Fibroblast of mammary gland (primary cell): ENCODE results near the gene TBL1Y.

ENCODE experiments used
- DNase-seq: peaks from one replicate; pipeline ENCODE4 v3.0.0-alpha.2; 2010; ENCODE audit warnings: low read depth
- H3K4me3 ChIP-seq: 2 replicates; pipeline ENCODE4 v1.5.1; 2011; ENCODE audit warnings: low read depth, mild to moderate bottlenecking, low read length, moderate library complexity; ENCODE audit not compliant: control insufficient read depth
- TF ChIP-seq, protein P1 (sequence below): conservative IDR thresholded peaks from 2 replicates; pipeline ENCODE4 v1.5.1; 2011; ENCODE audit warnings: low read depth, low read length, inconsistent platforms; ENCODE audit not compliant: control insufficient read depth, insufficient read depth

The TBL1Y gene

DNA sequence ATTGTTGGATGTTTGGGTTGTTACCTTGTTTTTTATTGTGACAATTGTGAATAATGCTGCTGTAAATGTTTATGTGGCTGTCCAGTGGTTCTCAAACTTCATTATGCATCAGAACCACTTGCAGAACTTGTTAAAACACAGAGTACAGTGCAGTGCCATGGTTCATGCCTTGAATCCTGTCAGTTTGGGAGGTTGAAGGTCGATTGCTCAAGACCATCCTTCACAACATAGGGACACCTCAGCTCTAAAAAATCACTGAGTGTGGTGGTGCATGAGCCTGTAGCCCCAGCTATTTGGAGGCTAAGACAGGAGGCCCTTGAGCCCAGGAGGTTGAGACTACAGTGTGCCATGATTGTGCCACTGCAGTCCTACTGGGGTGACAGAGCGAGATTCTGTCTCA lies 25.0 kb downstream of the TBL1Y start:
- DNase-seq, result no peak
- no peak overlapping the region for H3K4me3 ChIP-seq
- TF ChIP-seq, protein P1, sequence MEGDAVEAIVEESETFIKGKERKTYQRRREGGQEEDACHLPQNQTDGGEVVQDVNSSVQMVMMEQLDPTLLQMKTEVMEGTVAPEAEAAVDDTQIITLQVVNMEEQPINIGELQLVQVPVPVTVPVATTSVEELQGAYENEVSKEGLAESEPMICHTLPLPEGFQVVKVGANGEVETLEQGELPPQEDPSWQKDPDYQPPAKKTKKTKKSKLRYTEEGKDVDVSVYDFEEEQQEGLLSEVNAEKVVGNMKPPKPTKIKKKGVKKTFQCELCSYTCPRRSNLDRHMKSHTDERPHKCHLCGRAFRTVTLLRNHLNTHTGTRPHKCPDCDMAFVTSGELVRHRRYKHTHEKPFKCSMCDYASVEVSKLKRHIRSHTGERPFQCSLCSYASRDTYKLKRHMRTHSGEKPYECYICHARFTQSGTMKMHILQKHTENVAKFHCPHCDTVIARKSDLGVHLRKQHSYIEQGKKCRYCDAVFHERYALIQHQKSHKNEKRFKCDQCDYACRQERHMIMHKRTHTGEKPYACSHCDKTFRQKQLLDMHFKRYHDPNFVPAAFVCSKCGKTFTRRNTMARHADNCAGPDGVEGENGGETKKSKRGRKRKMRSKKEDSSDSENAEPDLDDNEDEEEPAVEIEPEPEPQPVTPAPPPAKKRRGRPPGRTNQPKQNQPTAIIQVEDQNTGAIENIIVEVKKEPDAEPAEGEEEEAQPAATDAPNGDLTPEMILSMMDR, result no peak

DNA sequence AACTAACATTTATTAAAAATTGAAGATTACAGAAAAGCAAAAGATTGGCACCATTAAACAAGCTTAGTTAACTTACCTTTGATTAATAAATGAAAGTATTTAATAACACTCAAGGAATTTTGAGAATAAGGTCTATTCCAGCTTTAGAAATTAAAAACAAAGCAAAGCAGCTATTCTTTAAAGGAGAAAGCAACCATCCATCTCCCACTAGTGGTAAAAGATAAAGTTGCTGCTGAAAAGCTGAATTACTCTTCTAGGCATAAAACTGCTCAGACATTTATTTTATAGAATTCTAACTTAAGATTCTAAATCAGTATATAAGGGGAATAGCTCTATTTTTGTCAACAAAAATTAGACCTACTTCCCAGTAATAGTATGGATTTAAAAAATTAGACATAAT lies 37.2 kb downstream of the TBL1Y start:
- TF ChIP-seq, protein P1, result no peak
- no peak for DNase-seq
- no peak overlapping the region for H3K4me3 ChIP-seq

DNA sequence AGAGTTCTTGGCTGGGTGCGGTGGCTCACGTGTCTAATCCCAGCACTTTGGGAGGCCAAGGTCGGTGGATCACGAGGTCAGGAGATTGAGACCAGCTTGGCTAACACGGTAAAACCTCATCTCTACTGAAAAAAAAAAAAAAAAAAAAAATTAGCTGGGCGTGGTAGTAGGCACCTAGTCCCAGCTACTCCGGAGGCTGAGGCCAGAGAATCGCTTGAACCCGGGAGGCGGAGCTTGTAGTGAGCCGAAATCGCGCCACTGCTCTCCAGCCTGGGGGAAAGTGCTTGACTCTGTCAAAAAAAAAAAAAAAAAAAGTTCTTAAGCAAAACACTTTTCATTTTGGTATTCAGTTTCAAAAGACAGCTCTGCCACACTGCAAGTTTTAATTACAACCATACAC lies 37.9 kb downstream of the TBL1Y start:
- DNase-seq, result no peak
- no peak overlapping the region for H3K4me3 ChIP-seq
- TF ChIP-seq, protein P1, result no peak

DNA sequence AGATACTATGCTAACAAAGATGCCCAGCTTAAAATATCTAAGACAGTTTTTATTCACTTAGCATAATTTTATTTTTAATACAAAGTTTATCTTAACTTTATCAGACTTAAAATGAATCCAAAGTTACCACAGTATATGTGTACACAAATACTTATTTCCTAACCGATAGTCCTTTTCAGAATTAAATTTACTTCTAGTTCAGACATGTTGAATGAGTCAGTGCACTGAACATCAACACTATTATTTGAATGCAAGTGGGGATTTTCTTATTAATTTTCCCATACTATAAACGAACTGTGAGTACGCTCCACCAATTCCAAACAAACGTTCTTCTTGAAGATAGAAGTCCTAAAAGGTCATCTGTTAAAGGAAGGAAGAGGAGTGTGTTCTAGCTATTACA lies 39.5 kb downstream of the TBL1Y start:
- DNase-seq, result no peak
- TF ChIP-seq, protein P1, result no peak
- no peak overlapping the region for H3K4me3 ChIP-seq

DNA sequence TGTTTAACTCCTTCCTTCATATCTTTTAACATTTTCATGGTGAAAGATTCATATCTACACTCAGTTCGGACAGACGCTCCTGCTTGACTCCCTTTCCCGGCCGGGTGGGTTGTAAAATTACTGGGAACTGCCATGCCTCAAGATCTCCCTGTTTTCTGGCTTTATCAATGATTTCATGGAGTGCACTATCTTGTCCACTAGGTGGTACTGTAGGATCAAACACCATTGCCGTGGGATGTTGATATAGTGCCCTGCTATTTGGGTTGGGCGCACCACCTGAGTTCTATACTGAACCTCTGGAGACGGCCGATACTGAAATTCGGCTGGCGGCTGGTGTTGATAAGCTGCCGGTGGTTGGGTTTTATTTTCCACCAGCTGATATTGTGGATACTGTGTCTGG lies 54.2 kb downstream of the TBL1Y start:
- TF ChIP-seq, protein P1, result no peak
- no peak for DNase-seq
- H3K4me3 ChIP-seq, result no peak overlapping the region

DNA sequence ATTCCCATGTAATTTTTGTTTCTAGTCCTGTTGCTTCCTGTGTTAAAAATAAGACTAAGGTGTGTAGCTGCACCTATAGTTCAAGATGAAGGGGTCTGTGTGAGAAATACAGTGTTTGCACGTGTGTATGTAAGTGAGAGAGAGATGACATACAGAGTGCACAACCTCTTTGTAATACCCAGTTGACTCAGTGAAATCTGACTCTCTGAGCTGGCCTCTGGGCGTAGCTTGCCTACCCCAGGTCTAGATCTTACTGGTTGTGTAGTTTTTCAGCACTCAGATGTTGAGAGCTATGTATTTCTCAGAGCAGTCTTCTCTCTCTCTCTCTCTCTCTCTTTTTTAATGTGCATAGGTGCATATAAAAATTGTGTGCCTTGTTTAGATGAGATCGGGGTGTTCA lies 56.0 kb downstream of the TBL1Y start:
- no peak for DNase-seq
- TF ChIP-seq, protein P1, result no peak
- H3K4me3 ChIP-seq, result no peak overlapping the region

DNA sequence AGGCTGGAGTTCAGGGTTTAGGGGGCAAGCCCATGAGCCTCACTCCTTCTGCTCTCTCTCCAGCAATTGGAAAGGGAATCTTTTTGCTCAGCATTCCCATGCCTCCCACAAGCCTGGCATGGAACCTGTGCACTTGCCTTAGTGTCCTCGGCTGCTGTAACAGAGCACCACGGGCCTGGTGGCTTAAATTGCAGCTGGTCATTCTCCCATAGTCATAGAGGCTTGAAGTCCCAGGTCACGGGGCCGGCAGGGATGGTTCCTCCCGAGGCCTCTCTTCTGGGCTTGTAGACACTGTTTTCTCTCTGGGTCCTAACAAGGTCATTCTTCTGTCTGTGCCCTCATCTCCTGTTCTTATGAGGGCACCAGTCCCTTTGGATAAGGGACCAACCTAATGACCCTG lies 57.2 kb downstream of the TBL1Y start:
- no peak overlapping the region for H3K4me3 ChIP-seq
- DNase-seq, result no peak
- TF ChIP-seq, protein P1, result no peak
